ENCODE results near the gene PSMD6. TPM values are rescaled to one million over a fixed set of nuclear protein-coding genes. Genes with fewer than 3 reads are reported as not detected.

The PSMD6 gene
- total and polyA plus RNA-seq, 9 of the 15 experiments (the other 6 are each of a cell fraction or from before 2014, with no cell fraction given), result 78.2 to 133 (median 113) TPM

DNA sequence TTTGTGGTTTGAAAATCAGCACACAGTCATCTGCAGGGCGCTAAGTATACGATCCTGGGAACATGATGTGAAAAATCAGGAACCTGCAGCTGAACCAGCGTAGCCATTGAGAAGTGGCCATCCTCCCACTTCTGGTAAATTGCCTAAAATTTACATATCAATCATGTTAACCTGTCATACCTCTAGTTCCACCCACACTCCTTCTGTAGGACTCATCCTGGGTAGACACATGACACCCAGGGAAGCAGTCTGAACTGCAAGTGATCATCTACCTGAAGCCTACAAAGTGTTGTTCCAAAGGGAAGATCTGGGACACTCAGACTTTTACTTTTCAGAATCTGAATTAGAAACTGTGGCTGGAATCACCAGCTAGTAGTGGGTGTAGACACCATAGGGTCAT lies 5.5 kb upstream of the PSMD6 start:
- ATAC-seq (no peak), DNase-seq (ENCODE audit: extremely low read depth in 1 of 4, low spot score in 3 of 4) (no peak), FAIRE-seq (no peak)
- H4K20me1 ChIP-seq (replicated peaks; ENCODE audit: control insufficient read depth, insufficient read depth, low read length), result no peaks in the 10 kb centered on the region
- no peak overlapping the region for H3K4me3 ChIP-seq
- ChIA-PET POLR2A (no interaction called here), CTCF (ENCODE audit: low intra/inter-chr PET ratio) (no interaction called here)
- H3K27me3 ChIP-seq (ENCODE audit: control insufficient read depth in 2 of 2, insufficient read depth in 2 of 2, low read length in 2 of 2), result no peaks in the 10 kb centered on the region
- no peaks in the 10 kb centered on the region for H3K9me1 ChIP-seq (ENCODE audit: control insufficient read depth, insufficient read depth, low read length)
- WGBS (ENCODE audit: insufficient coverage, low coverage, missing lambda C conversion rate), result 12% methylated on average over 3 of the region's 3 CpGs
- H3K36me3 ChIP-seq (ENCODE audit: control insufficient read depth, insufficient read depth, low read length), result no peaks in the 10 kb centered on the region
- in situ Hi-C loops (cut with MboI), result loop anchor here (5.0 kb wide), 1 partner anchor 454 kb away; no protein-coding TSS in a partner anchor
- H3K9ac ChIP-seq (ENCODE audit: insufficient read depth in 1 of 2, low read depth in 2 of 2, low read length in 2 of 2), result no peak overlapping the region
- H3K79me2 ChIP-seq (ENCODE audit: control insufficient read depth, insufficient read depth, low read length), result no peaks in the 10 kb centered on the region
- no TSS peak for BruUV-seq (replicated peaks)
- H2AFZ ChIP-seq (ENCODE audit: low read depth, low read length), result no peak overlapping the region
- H3K9me3 ChIP-seq (replicated peaks; ENCODE audit: control insufficient read depth, insufficient read depth, low read depth, low read length), result no peaks in the 10 kb centered on the region
- no peak overlapping the region for H3K27ac ChIP-seq (ENCODE audit: extremely low read depth, low read depth, low read length)
- H3K4me1 ChIP-seq (replicated peaks in 1 of 2; ENCODE audit: control insufficient read depth in 2 of 2, insufficient read depth in 2 of 2, low read length in 2 of 2), result peaks cover 0 to 3% of the 10 kb centered on the region in 2 experiments; a peak in 1 of 5 replicates
- intact Hi-C loops (cut with micrococcal nuclease), result no loop called here
- no peak overlapping the region for H3K4me2 ChIP-seq (ENCODE audit: insufficient read depth, low read length)
- TF ChIP-seq ZNF384 (IDR thresholded peaks at IDR 0.05; ENCODE audit: low read depth, low read length), result no peak
- TF ChIP-seq ZNF134 (CRISPR knock-in tag; conservative IDR thresholded peaks at IDR 0.05), result no peak
- no peak for TF ChIP-seq E4F1 (CRISPR knock-in tag; IDR thresholded peaks at IDR 0.05; ENCODE audit: borderline replicate concordance)
- no peak for TF ChIP-seq ELF1 (tag; IDR thresholded peaks at IDR 0.05)
- TF ChIP-seq ESRRB (CRISPR knock-in tag; IDR thresholded peaks at IDR 0.05; ENCODE audit: borderline replicate concordance), result no peak
- no peak for TF ChIP-seq EP400 (IDR thresholded peaks at IDR 0.05)
- no peak for TF ChIP-seq POLR2AphosphoS2 (IDR thresholded peaks at IDR 0.05; ENCODE audit: low read length)
- TF ChIP-seq SMC3 (conservative IDR thresholded peaks at IDR 0.05; ENCODE audit: insufficient read depth, low read depth, low read length), result no peak
- TF ChIP-seq, protein P1, sequence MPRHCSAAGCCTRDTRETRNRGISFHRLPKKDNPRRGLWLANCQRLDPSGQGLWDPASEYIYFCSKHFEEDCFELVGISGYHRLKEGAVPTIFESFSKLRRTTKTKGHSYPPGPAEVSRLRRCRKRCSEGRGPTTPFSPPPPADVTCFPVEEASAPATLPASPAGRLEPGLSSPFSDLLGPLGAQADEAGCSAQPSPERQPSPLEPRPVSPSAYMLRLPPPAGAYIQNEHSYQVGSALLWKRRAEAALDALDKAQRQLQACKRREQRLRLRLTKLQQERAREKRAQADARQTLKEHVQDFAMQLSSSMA (CRISPR knock-in tag; IDR thresholded peaks at IDR 0.05), result no peak
- TF ChIP-seq NFE2 (IDR thresholded peaks at IDR 0.05; ENCODE audit: low read depth), result no peak
- TF ChIP-seq MAFF (IDR thresholded peaks at IDR 0.05; ENCODE audit: low read length), result no peak
- TF ChIP-seq, protein P2, sequence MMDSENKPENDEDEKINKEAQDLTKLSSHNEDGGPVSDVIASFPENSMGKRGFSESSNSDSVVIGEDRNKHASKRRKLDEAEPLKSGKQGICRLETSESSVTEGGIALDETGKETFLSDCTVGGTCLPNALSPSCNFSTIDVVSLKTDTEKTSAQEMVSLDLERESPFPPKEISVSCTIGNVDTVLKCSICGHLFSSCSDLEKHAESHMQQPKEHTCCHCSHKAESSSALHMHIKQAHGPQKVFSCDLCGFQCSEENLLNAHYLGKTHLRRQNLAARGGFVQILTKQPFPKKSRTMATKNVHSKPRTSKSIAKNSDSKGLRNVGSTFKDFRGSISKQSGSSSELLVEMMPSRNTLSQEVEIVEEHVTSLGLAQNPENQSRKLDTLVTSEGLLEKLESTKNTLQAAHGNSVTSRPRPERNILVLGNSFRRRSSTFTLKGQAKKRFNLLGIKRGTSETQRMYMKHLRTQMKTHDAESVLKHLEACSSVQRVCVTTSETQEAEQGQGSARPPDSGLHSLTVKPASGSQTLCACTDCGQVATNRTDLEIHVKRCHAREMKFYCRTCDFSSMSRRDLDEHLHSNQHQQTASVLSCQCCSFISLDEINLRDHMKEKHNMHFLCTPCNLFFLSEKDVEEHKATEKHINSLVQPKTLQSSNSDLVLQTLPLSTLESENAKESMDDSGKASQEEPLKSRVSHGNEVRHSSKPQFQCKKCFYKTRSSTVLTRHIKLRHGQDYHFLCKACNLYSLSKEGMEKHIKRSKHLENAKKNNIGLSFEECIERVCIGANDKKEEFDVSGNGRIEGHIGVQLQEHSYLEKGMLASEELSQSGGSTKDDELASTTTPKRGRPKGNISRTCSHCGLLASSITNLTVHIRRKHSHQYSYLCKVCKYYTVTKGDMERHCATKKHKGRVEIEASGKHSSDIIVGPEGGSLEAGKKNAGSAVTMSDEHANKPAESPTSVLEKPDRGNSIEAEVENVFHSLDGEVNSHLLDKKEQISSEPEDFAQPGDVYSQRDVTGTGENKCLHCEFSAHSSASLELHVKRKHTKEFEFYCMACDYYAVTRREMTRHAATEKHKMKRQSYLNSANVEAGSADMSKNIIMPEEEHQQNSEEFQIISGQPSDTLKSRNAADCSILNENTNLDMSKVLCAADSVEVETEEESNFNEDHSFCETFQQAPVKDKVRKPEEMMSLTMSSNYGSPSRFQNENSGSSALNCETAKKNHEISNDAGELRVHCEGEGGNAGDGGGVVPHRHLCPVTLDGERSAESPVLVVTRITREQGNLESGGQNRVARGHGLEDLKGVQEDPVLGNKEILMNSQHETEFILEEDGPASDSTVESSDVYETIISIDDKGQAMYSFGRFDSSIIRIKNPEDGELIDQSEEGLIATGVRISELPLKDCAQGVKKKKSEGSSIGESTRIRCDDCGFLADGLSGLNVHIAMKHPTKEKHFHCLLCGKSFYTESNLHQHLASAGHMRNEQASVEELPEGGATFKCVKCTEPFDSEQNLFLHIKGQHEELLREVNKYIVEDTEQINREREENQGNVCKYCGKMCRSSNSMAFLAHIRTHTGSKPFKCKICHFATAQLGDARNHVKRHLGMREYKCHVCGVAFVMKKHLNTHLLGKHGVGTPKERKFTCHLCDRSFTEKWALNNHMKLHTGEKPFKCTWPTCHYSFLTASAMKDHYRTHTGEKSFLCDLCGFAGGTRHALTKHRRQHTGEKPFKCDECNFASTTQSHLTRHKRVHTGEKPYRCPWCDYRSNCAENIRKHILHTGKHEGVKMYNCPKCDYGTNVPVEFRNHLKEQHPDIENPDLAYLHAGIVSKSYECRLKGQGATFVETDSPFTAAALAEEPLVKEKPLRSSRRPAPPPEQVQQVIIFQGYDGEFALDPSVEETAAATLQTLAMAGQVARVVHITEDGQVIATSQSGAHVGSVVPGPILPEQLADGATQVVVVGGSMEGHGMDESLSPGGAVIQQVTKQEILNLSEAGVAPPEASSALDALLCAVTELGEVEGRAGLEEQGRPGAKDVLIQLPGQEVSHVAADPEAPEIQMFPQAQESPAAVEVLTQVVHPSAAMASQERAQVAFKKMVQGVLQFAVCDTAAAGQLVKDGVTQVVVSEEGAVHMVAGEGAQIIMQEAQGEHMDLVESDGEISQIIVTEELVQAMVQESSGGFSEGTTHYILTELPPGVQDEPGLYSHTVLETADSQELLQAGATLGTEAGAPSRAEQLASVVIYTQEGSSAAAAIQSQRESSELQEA (IDR thresholded peaks at IDR 0.05; ENCODE audit: low read depth), result no peak

All from K562 (cell line).